ENCODE results near the gene LRP10.

- TF ChIP-seq FOXM1 (IDR thresholded peaks at IDR 0.05; ENCODE audit: borderline replicate concordance), result no peak
- TF ChIP-seq SUZ12 (IDR thresholded peaks at IDR 0.05), result no peak
- TF ChIP-seq ELF4 (IDR thresholded peaks at IDR 0.05), result no peak
- TF ChIP-seq FOXK2 (IDR thresholded peaks at IDR 0.05), result no peak
- no peak for TF ChIP-seq BHLHE40 (IDR thresholded peaks at IDR 0.05; ENCODE audit: borderline replicate concordance)
- TF ChIP-seq FOXA1 (IDR thresholded peaks at IDR 0.05), result no peak
- no peak for TF ChIP-seq TARDBP (IDR thresholded peaks at IDR 0.05)
- TF ChIP-seq SP1 (IDR thresholded peaks at IDR 0.05), result no peak
- no peak for TF ChIP-seq PKNOX1 (IDR thresholded peaks at IDR 0.05)
These were observed 37.1 kb downstream of the LRP10 start for GRCh38 chr14:22908601-22909000.

Data from HEK293T (cell line).